Neural cell (in vitro differentiated cells): Measurements from ENCODE around the gene NUBPL. TPM values are rescaled to one million over a fixed set of nuclear protein-coding genes. Genes with fewer than 3 reads are reported as not detected.

Source experiments
- H2AFZ ChIP-seq: fragments of 200-600, 300-800 bp; sonication (generic), shearing (Covaris generic); 2 replicates; pipeline ENCODE4 v1.6.0; 2014; ENCODE audit warnings: low read depth, mild to moderate bottlenecking, antibody characterized with exemption, low read length, moderate library complexity
- H3F3A ChIP-seq: fragments of 200-600 bp; shearing (Covaris generic); 2 replicates; pipeline ENCODE4 v1.6.1; 2016; ENCODE audit warnings: mild to moderate bottlenecking, moderate library complexity, mixed read lengths, antibody characterized with exemption, low read length; ENCODE audit not compliant: insufficient read depth, poor library complexity, severe bottlenecking
- H3K27ac ChIP-seq: fragments of 200-600, 300-800 bp; sonication (generic), shearing (Covaris generic); 2 replicates; pipeline ENCODE4 v1.5.1; 2014; ENCODE audit warnings: mild to moderate bottlenecking, low read length, moderate library complexity
- H3K27me3 ChIP-seq: fragments of 300-800, 200-600 bp; sonication (generic), shearing (Covaris generic); 2 replicates; pipeline ENCODE4 v1.6.0; 2014; ENCODE audit warnings: mild to moderate bottlenecking, low read depth, low read length, moderate library complexity; ENCODE audit not compliant: insufficient read depth
- H3K36me3 ChIP-seq: fragments of 300-800, 200-600 bp; sonication (generic), shearing (Covaris generic); 2 replicates; pipeline ENCODE4 v1.5.1; 2014; ENCODE audit warnings: mild to moderate bottlenecking, antibody characterized with exemption, low read length, moderate library complexity; ENCODE audit not compliant: insufficient read depth
- H3K4me2 ChIP-seq: fragments of 300-800, 200-600 bp; sonication (generic), shearing (Covaris generic); 2 replicates; pipeline ENCODE4 v1.6.0; 2014; ENCODE audit warnings: mild to moderate bottlenecking, low read length
- H3K4me3 ChIP-seq: fragments of 300-800, 200-600 bp; sonication (generic), shearing (Covaris generic); 2 replicates; pipeline ENCODE4 v1.5.1; 2014; ENCODE audit warnings: mild to moderate bottlenecking, low read length, moderate library complexity
- H3K79me2 ChIP-seq: fragments of 200-600 bp; shearing (Covaris generic); replicated peaks from 2 replicates; pipeline ENCODE4 v1.6.0; 2014; ENCODE audit warnings: mild to moderate bottlenecking, low read length, moderate library complexity; ENCODE audit not compliant: insufficient read depth
- H3K9ac ChIP-seq: fragments of 300-800, 200-600 bp; sonication (generic), shearing (Covaris generic); 2 replicates; pipeline ENCODE4 v1.6.1; 2016; ENCODE audit warnings: mild to moderate bottlenecking, low read length, mixed read lengths
- H3K9me2 ChIP-seq: fragments of 200-600 bp; shearing (Covaris generic); 2 replicates; pipeline ENCODE4 v1.6.1; 2016; ENCODE audit warnings: mild to moderate bottlenecking, low read length, mixed read lengths; ENCODE audit not compliant: insufficient read depth
- H3K9me3 ChIP-seq: fragments of 200-600, 300-800 bp; sonication (generic), shearing (Covaris generic); 2 replicates; pipeline ENCODE4 v1.6.1; 2016; ENCODE audit warnings: mild to moderate bottlenecking, mixed run types, low read length, moderate library complexity, mixed read lengths
- H4K20me1 ChIP-seq: fragments of 200-600 bp; shearing (Covaris generic); 2 replicates; pipeline ENCODE4 v1.6.1; 2016; ENCODE audit warnings: mild to moderate bottlenecking, mixed run types; ENCODE audit not compliant: insufficient read depth
- CTCF ChIP-seq: fragments of 450-650 bp; IDR thresholded peaks from 2 replicates; pipeline ENCODE4 v1.5.1; 2014; ENCODE audit warnings: antibody characterized with exemption, mild to moderate bottlenecking, moderate library complexity; ENCODE audit not compliant: poor library complexity, severe bottlenecking
- EP300 ChIP-seq: fragments of 450-650 bp; conservative IDR thresholded peaks from 2 replicates; pipeline ENCODE4 v1.6.1; 2014; ENCODE audit warnings: antibody characterized with exemption, mild to moderate bottlenecking, moderate library complexity; ENCODE audit not compliant: poor library complexity, severe bottlenecking
- EZH2 ChIP-seq: fragments of 200-600, 300-800 bp; shearing (Covaris generic), sonication (generic); IDR thresholded peaks from 2 replicates; pipeline ENCODE4 v1.6.1; 2014; ENCODE audit warnings: antibody characterized with exemption, low read length, borderline replicate concordance, mild to moderate bottlenecking; ENCODE audit not compliant: insufficient read depth, poor library complexity, severe bottlenecking
- MXI1 ChIP-seq: fragments of 450-650 bp; conservative IDR thresholded peaks from 2 replicates; pipeline ENCODE4 v1.6.1; 2014; ENCODE audit warnings: antibody characterized with exemption, mild to moderate bottlenecking; ENCODE audit not compliant: poor library complexity, severe bottlenecking
- POLR2AphosphoS5 ChIP-seq: IDR thresholded peaks from 2 replicates; pipeline ENCODE4 v1.6.1; 2012
- RAD21 ChIP-seq: fragments of 450-650 bp; conservative IDR thresholded peaks from 2 replicates; pipeline ENCODE4 v1.6.1; 2014; ENCODE audit warnings: antibody characterized with exemption, mild to moderate bottlenecking, moderate library complexity
- REST ChIP-seq: IDR thresholded peaks from 2 replicates; pipeline ENCODE4 v1.6.1; 2012; ENCODE audit warnings: borderline replicate concordance
- SMC3 ChIP-seq: fragments of 450-650 bp; conservative IDR thresholded peaks from 2 replicates; pipeline ENCODE4 v1.6.1; 2014; ENCODE audit warnings: antibody characterized with exemption, mild to moderate bottlenecking, moderate library complexity; ENCODE audit not compliant: poor library complexity
- TAF1 ChIP-seq: IDR thresholded peaks from 2 replicates; pipeline ENCODE4 v1.6.1; 2012; ENCODE audit warnings: low read depth
- polyA plus RNA-seq: library from polyadenylated mRNA; depleted of rRNA; stranded (reverse); fragments of >200 nt; gene quantifications from 2 replicates; pipeline ENCODE4 v1.2.3, GENCODE V29; 2014

NUBPL gene
- polyA plus RNA-seq, 1 donor from 2014 or later = 3.1 TPM

GRCh38 chr14:31700282-31701074, 139.3 kb downstream of the NUBPL start:
- TF ChIP-seq REST (no peak), EP300 (no peak), RAD21 (no peak), EZH2 (no peak), MXI1 (no peak), CTCF (no peak), POLR2AphosphoS5 (no peak), TAF1 (no peak), SMC3 (no peak)
- H2AFZ ChIP-seq = no peak overlapping the region
- H3K9ac ChIP-seq = no peak overlapping the region
- no peaks in the 10 kb centered on the region for H3K9me2 ChIP-seq
- H3K4me2 ChIP-seq = no peak overlapping the region
- H3F3A ChIP-seq = no peaks in the 10 kb centered on the region
- H3K27me3 ChIP-seq = no peaks in the 10 kb centered on the region
- no peaks in the 10 kb centered on the region for H3K9me3 ChIP-seq
- no peaks in the 10 kb centered on the region for H3K36me3 ChIP-seq
- no peak overlapping the region for H3K27ac ChIP-seq
- no peaks in the 10 kb centered on the region for H3K79me2 ChIP-seq
- no peak overlapping the region for H3K4me3 ChIP-seq
- H4K20me1 ChIP-seq = no peaks in the 10 kb centered on the region

- Histone ChIP-seq H3K9me3 (no peaks in the 10 kb centered on the region), H3K36me3 (no peaks in the 10 kb centered on the region), H3K27me3 (no peaks in the 10 kb centered on the region), H3F3A (no peaks in the 10 kb centered on the region), H3K27ac (no peak overlapping the region), H3K4me2 (no peak overlapping the region), H3K79me2 (no peaks in the 10 kb centered on the region), H4K20me1 (no peaks in the 10 kb centered on the region), H3K4me3 (no peak overlapping the region), H3K9me2 (no peaks in the 10 kb centered on the region), H2AFZ (no peak overlapping the region), H3K9ac (no peak overlapping the region)
- TF ChIP-seq MXI1 (no peak), EP300 (no peak), POLR2AphosphoS5 (no peak), REST (no peak), EZH2 (no peak), TAF1 (no peak), RAD21 (no peak), SMC3 (no peak), CTCF (no peak)
Observed at GRCh38 chr14:31702130-31702529, 140.9 kb downstream of the NUBPL start.
